ENCODE data around the gene LTB. TPM values are rescaled to one million over a fixed set of nuclear protein-coding genes. Genes with fewer than 3 reads are reported as not detected.

The LTB gene
- total RNA-seq, 1 experiment from 2014 or later, result not detected

- DNase-seq (ENCODE audit: low read depth), result no peak
Measured at GRCh38 chr6:31531771-31532643, 50.2 kb downstream of the LTB start.

GRCh38 chr6:31531162-31531561 lies 51.1 kb downstream of the LTB start:
- DNase-seq (ENCODE audit: low read depth), result no peak

DNA sequence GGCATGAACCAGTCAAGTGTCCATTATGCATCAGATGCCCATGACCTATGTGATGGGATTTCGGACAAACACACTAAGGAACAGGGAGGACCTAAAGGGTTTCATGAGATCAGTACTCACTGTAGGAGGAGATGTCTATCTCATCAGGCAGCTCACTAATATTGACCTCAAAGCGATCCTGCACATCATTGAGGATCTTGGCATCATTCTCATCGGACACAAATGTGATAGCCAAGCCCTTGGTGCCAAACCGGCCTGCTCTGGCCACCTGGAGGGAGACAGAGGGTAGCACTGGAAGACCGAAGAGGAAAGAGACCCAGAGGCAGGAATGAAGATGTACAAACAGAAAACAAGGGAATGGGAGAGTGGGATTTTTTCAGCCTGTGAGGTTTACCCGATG lies 51.6 kb downstream of the LTB start:
- no peak for DNase-seq (ENCODE audit: low read depth)

Small RNA genes lying within 50 kb of the gene (small RNA-seq; reads per million reads assigned to genes)
- gene SNORA38, result 25.5 reads per million, percentile 93 among the genes with 10 or more reads in this experiment
- gene SNORD117, result 346 reads per million, percentile 98 among the genes with 10 or more reads in this experiment
- not detected for gene SNORD84
- not detected for gene UQCRHP1

Other genes with a start within 250 kb of the LTB start
- gene HLA-B, start 225.2 kb downstream of the LTB start, total RNA-seq (2014; rRNA removed; shearing (Covaris generic)), result 11.8 and 15.4 TPM in 2 replicates
- gene MICA, start 178.8 kb downstream of the LTB start, total RNA-seq (2014; rRNA removed; shearing (Covaris generic)), result 24.9 and 25.6 TPM in 2 replicates
- gene MICB, start 84.3 kb downstream of the LTB start, total RNA-seq (2014; rRNA removed; shearing (Covaris generic)), result not detected in 2 replicates
- gene MCCD1, start 53.5 kb downstream of the LTB start, total RNA-seq (2014; rRNA removed; shearing (Covaris generic)), result not detected in 2 replicates
- 856 and 950 TPM in 2 replicates for gene DDX39B, start 40.4 kb downstream of the LTB start, total RNA-seq (2014; rRNA removed; shearing (Covaris generic))
- gene ATP6V1G2, start 35.8 kb downstream of the LTB start, total RNA-seq (2014; rRNA removed; shearing (Covaris generic)), result 2.1 TPM in 2 replicates
- gene NFKBIL1, start 34.8 kb downstream of the LTB start, total RNA-seq (2014; rRNA removed; shearing (Covaris generic)), result 21.2 and 21.9 TPM in 2 replicates
- gene LTA, start 10.1 kb downstream of the LTB start, total RNA-seq (2014; rRNA removed; shearing (Covaris generic)), result not detected in 2 replicates
- gene TNF, start 6.9 kb downstream of the LTB start, total RNA-seq (2014; rRNA removed; shearing (Covaris generic)), result not detected in 2 replicates
- gene LST1, start 3.9 kb upstream of the LTB start, total RNA-seq (2014; rRNA removed; shearing (Covaris generic)), result not detected in 2 replicates
- not detected in 2 replicates for gene NCR3, start 10.6 kb upstream of the LTB start, total RNA-seq (2014; rRNA removed; shearing (Covaris generic))
- gene AIF1, start 32.8 kb upstream of the LTB start, total RNA-seq (2014; rRNA removed; shearing (Covaris generic)), result not detected in 2 replicates
- gene PRRC2A, start 38.3 kb upstream of the LTB start, total RNA-seq (2014; rRNA removed; shearing (Covaris generic)), result 93.0 and 115 TPM in 2 replicates
- gene BAG6, start 70.2 kb upstream of the LTB start, total RNA-seq (2014; rRNA removed; shearing (Covaris generic)), result 196 and 211 TPM in 2 replicates
- gene APOM, start 73.5 kb upstream of the LTB start, total RNA-seq (2014; rRNA removed; shearing (Covaris generic)), result 1.8 and 2.5 TPM in 2 replicates
- gene C6orf47, start 78.4 kb upstream of the LTB start, total RNA-seq (2014; rRNA removed; shearing (Covaris generic)), result 21.8 and 22.8 TPM in 2 replicates
- 37.5 and 38.5 TPM in 2 replicates for gene GPANK1, start 82.6 kb upstream of the LTB start, total RNA-seq (2014; rRNA removed; shearing (Covaris generic))
- 272 and 357 TPM in 2 replicates for gene CSNK2B, start 83.7 kb upstream of the LTB start, total RNA-seq (2014; rRNA removed; shearing (Covaris generic))
- 0.88 and 2.6 TPM in 2 replicates for gene LY6G5B, start 87.6 kb upstream of the LTB start, total RNA-seq (2014; rRNA removed; shearing (Covaris generic))
- gene LY6G5C, start 98.6 kb upstream of the LTB start, total RNA-seq (2014; rRNA removed; shearing (Covaris generic)), result 0.47 and 3.6 TPM in 2 replicates
- 21.6 and 26.5 TPM in 2 replicates for gene ABHD16A, start 120.9 kb upstream of the LTB start, total RNA-seq (2014; rRNA removed; shearing (Covaris generic))
- not detected in 2 replicates for gene LY6G6F, start 124.4 kb upstream of the LTB start, total RNA-seq (2014; rRNA removed; shearing (Covaris generic))
- not detected in 2 replicates for gene LY6G6D, start 132.9 kb upstream of the LTB start, total RNA-seq (2014; rRNA removed; shearing (Covaris generic))
- gene LY6G6C, start 139.3 kb upstream of the LTB start, total RNA-seq (2014; rRNA removed; shearing (Covaris generic)), result not detected in 2 replicates
- gene MPIG6B, start 140.9 kb upstream of the LTB start, total RNA-seq (2014; rRNA removed; shearing (Covaris generic)), result not detected in 2 replicates
- 36.0 and 36.2 TPM in 2 replicates for gene DDAH2, start 146.9 kb upstream of the LTB start, total RNA-seq (2014; rRNA removed; shearing (Covaris generic))
- 1,383 and 1,400 TPM in 2 replicates for gene CLIC1, start 154.1 kb upstream of the LTB start, total RNA-seq (2014; rRNA removed; shearing (Covaris generic))
- gene MSH5, start 157.6 kb upstream of the LTB start, total RNA-seq (2014; rRNA removed; shearing (Covaris generic)), result 9.5 and 10.2 TPM in 2 replicates
- gene SAPCD1, start 180.2 kb upstream of the LTB start, total RNA-seq (2014; rRNA removed; shearing (Covaris generic)), result 0.64 and 3.5 TPM in 2 replicates
- 0.77 and 0.79 TPM in 2 replicates for gene VWA7, start 194.9 kb upstream of the LTB start, total RNA-seq (2014; rRNA removed; shearing (Covaris generic))
- 63.0 and 76.4 TPM in 2 replicates for gene VARS1, start 213.3 kb upstream of the LTB start, total RNA-seq (2014; rRNA removed; shearing (Covaris generic))
- 104 and 115 TPM in 2 replicates for gene LSM2, start 224.5 kb upstream of the LTB start, total RNA-seq (2014; rRNA removed; shearing (Covaris generic))
- 0.73 and 1.3 TPM in 2 replicates for gene HSPA1L, start 232.9 kb upstream of the LTB start, total RNA-seq (2014; rRNA removed; shearing (Covaris generic))
- gene HSPA1A, start 233.1 kb upstream of the LTB start, total RNA-seq (2014; rRNA removed; shearing (Covaris generic)), result 99.6 and 108 TPM in 2 replicates
- gene HSPA1B, start 245.3 kb upstream of the LTB start, total RNA-seq (2014; rRNA removed; shearing (Covaris generic)), result 134 and 135 TPM in 2 replicates